Activated T-cell treated with anti-CD3 and anti-CD28 coated beads for 1 hour (primary cell): ENCODE results near the gene ADK.
"Not testable (repeated sequence)": the region's sequence is repeated elsewhere in the genome, so short reads cannot be mapped to it uniquely, and the experiment has no call there.

ENCODE experiments used
- DNase-seq: peaks from one replicate; pipeline ENCODE4 v3.0.0-alpha.2; 2020; ENCODE audit warnings: low read depth

Gene ADK

DNA sequence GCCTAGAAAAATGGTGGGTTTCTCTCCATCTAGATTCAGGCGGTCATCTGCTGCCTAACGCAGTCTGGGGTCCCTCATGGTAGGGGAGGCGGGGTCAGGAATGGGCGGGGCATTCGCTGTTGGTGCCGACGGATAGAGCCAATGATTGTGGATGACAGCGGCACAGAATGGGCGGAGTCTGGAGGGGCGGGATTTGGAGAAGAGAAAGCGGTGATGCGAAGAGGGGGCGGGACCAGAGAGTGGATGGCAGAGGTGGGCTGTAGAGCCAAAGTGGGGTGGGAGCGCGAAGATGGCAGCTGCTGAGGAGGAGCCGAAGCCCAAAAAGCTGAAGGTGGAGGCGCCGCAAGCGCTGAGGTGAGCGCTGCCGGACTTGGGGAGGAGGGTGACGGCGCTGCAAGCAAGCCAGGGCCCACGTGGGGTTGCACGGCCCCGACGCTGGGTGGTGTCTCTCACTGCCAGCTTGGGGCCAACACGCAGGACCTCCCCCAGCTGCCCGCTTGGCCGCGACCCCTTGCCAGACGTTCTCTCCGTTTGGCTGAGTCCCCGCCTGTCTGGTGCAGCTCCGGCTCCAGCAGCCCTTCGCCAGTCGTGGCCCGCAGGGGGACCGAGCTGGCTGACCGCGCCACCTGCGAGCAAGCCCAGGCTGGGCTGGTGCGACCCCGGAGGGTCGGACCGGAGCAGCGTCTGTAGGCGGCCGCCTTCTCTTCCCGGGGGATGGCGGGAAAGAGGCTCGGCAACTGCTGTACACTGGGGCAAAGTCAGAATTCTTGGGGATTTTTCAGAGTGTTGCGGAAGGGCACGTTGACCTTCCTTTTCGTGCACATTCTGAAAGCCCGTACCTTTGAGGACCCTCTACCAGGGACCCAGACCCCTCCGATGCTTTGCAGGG lies at the start of gene ADK:
Gene ADK (plus strand): TSS at position 232 of the 889 bp plus-strand sequence. CDS start 58 bp downstream, at position 290.
- peak; percentile 100 for DNase-seq

DNA sequence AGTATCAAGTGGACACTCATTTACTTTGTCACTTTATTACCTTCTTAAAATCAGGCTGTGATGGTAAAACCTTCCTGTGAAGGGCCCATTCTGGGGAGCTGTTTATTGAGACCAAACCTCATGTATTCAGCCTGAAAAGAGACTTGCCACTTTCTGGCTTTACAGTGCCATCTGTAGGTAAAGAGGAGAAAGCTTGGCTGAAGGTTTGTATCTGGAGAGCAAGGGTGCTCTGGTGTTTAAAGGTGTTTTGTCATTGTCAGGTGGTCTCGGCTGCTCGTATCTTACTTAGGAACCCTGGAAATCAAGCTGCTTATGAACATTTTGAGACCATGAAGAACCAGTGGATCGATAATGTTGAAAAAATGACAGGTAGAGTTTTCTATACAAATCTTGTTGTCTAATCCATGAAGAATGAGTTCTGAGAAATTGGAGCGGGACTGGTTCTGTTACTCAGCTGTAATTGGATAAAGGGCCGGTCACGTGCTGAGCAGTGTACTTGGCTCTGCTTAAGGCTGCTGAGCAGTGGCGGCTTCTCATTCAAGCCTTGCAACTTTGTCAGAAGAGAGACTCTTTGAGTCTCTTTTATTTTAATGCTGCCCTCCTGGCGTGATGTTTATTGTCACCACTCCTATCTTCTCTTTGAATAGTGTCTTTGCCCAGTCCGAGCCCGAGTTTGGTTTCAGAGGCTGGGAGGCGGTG lies 47.3 kb upstream of the ADK start:
- DNase-seq = no peak

DNA sequence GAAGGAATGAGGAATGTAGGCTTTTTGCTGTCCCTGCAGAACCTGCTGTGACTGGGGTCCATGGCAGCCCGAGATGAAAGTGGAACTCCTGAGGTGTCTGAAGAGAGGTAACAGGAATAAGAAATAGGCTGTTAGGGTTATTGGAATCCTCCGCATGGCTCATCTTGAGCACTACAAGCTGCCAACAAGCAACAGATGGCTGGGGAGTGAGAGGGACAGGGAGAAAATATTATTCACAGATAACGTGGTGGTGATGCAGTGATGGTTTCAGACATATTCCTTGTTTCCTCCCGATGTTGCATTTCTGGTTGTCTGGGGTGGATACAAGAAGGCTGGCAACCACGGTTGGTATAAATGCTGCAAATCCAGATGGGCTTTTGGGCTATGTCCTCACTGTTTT lies 46.5 kb upstream of the ADK start:
- DNase-seq = no peak

DNA sequence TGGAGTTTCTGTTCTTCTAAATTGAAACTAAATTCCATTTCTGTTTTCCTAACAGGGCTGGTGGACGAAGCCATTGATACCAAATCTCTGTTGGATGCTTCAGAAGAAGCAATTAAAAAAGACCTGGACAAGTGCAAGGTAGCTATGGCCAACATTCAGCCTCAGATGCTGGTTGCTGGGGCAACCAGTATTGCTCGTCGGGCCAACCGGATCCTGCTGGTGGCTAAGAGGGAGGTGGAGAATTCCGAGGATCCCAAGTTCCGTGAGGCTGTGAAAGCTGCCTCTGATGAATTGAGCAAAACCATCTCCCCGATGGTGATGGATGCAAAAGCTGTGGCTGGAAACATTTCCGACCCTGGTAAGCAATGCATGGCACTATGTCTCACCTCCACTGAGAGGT lies 46.0 kb upstream of the ADK start:
- DNase-seq = no peak

DNA sequence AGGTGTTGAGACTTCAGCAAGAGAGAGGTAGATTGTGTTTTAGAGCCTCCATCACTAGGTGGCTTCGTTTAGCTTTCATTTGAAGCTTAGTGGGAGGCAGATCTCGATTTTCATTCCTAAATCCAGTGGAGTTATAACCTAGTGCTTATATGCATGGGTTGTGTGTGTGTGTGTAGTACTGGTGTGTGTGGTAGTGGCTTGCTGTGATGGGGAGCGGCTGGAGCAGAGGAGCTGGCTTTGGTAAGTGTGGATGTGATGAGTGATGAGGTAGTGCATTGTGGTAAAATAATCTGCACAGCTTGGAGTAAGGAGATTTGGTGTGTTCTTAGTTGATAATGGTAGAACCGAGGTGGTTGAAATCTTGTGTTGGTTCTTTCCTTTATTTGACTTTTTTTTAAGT lies 43.6 kb upstream of the ADK start:
- DNase-seq = no peak

DNA sequence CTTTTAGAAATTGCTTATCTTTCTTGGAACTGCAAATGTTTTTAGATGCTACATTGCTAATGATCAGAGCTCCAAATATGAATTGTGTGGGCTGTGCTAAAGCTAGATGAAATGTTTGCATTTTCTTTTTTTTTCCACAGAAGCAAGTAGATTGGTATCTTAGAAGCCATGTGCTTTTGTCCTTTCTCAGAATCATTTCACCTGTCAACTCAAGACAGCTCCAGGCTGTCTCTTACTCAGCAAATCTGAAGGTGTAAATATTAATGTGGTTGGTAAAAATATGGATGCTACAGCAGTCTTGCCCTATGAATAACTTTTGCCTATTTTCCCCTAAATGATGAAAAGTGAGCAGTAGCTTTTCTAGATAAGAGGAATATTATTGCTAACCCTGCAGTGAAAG lies 41.6 kb upstream of the ADK start:
- DNase-seq = no peak

DNA sequence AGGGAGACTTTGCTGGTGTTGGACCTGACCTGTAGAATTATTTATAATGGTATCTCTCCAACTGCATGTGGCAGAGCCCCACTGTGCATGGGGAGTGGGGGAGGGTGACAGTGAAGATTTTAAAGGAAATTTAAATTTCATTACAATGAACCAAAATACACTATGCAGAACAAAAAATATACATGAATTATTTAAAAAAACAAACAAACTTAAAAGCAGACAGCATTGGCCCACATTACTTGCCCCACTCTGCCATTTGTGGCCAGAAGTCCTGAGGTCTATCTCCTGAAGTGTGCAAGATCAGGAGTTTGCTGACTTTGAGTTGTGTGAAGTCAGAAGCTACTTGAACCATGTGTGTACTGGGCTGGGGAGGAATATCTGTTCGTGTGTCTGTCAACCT lies 40.9 kb upstream of the ADK start:
- no peak for DNase-seq

DNA sequence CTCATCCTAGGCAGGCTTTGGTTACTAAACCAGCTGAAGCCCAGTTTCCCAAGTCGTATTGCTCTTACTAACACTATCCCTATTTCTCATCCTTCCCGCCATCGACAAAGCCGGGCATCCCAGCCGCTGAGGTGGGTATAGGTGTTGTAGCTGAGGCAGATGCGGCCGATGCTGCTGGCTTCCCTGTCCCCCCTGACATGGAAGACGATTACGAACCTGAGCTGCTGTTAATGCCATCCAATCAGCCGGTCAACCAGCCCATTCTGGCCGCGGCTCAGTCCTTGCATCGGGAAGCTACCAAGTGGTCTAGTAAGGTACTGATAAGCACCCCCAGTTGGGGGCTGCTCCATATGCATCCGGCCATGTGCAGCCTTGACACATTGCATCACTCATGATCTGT lies 39.2 kb upstream of the ADK start:
- DNase-seq = no peak

DNA sequence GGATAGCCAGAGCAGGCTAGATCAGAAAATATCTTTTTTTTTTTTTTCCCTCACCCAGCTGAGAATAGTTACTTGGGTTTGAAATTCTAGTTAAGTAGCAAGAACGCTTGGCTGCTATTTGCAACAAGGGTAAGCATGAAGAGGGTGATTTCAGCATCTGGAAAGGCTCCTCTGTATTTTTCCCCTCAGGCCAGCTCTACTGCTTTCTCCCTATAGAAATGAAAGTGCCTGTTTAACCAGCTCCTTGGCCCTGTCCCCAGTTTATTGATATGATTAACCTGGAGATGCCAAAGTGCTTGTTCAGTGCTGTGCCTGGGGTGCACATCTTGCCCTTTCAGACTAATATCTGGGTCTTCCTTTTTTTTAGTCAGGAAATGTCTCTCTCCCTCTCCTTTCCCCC lies 37.5 kb upstream of the ADK start:
- DNase-seq = no peak

DNA sequence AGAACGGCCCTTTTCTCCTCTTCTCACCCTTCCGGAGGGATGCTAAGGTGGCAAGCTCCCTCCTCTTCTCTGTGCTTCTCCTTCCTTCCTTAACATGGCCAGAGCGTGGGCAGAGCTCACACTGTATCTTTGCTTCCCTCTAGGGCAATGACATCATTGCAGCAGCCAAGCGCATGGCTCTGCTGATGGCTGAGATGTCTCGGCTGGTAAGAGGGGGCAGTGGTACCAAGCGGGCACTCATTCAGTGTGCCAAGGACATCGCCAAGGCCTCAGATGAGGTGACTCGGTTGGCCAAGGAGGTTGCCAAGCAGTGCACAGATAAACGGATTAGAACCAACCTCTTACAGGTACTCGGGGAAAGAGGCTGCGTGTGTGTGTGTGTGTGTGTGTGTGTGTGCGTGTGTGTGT lies 37.0 kb upstream of the ADK start:
- DNase-seq = no peak

DNA sequence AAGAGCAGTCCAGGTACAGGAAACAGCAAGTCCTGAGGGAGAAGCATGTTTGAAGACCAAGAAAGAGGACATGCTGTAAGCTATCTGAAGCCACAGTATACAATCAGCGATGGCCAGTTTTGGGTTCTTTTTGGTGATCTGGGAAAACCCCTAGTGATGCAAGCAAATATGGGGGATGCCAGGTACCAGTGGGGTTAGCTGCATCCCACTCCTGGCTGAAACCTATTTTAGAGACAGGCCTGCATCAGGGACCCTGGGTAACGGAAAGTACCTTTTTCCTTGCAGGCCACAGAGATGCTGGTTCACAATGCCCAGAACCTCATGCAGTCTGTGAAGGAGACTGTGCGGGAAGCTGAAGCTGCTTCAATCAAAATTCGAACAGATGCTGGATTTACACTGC lies 33.3 kb upstream of the ADK start:
- DNase-seq = no peak

DNA sequence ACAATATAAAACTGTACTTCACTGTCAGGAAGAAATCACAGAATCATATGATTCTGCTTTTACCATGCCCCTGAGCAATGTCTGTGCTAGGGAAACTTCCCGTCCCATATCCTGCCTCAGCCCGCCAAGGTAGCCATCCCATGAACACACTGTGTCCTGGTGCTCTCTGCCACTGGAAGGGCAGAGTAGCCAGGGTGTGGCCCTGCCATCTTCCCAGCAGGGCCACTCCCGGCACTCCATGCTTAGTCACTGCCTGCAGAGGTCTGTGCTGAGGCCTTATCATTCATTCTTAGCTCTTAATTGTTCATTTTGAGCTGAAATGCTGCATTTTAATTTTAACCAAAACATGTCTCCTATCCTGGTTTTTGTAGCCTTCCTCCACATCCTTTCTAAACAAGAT lies 32.2 kb upstream of the ADK start:
- no peak for DNase-seq

DNA sequence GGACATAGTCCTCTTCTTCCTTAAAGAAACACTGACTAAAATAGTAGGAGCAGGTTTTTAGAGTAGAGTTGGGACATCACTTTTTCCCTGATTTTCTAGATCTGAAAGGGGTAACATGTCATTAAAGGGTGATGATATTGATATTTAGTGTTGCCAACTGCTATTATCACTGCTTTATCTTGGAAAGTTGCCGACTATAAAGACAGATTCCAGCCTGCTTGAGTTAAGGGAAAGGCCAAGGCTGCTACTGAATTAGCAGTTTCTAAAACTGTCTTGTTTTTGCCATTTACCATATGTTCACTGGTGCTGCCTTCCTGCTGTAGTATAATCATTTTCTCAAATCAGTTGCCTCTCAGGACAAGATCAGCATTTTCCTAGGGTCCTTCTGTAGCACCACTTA lies 30.1 kb upstream of the ADK start:
- no peak for DNase-seq

DNA sequence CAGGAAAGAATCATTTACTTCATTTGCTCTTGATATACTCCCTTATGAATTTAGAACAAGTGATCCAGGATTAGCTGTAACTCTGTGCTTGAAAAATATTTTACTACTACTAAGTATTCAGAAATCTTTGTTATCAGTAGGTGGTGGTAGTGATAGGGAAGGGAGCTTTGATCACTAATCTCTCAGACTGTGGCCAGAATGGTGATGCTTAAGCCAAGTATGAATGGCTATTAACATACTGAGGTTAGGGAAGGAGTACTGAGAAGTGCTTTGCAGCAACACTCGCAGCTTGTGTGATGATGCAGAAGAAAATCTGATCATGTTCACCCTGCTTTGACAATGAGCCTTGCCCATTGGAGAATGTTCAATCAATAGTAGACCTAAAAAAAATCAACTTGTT lies 29.7 kb upstream of the ADK start:
- no peak for DNase-seq

DNA sequence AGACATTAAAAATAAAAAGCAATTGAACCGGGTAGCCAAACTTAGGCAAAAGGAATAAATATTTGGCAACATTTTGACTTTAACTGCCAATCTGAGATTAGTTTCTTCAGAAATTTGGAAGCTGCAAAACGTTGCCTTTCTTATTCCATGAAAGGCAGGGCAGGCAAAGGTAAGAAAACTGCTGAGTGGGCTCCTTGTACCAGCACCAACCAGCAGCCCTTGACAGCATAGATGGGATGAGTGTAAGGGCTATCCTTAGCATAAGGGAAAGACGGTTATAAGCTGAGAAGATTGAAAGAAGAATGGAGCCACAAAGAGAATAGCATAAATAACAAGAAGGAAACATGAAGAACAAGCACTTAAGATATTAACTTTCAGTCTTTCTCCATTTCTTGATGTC lies 29.0 kb upstream of the ADK start:
- DNase-seq = no peak

DNA sequence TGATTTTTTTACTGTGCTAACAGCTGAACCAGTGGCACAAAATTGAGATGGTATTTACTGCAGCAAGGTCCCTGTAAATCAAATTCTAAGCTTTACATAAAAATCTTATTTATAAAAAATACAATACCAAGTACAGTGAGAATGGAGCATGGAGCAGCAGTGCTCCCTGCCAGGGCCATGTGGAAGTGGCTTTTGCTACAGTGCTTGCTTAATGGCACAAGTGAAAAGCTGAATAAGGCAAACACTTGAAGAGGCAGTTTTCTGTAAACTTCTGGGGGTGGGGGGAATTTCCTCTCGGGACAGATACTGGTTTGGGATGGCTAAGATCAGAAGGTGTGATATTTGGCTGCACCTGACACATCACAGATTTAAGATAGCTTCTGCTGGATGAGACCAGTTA lies 27.9 kb upstream of the ADK start:
- no peak for DNase-seq

DNA sequence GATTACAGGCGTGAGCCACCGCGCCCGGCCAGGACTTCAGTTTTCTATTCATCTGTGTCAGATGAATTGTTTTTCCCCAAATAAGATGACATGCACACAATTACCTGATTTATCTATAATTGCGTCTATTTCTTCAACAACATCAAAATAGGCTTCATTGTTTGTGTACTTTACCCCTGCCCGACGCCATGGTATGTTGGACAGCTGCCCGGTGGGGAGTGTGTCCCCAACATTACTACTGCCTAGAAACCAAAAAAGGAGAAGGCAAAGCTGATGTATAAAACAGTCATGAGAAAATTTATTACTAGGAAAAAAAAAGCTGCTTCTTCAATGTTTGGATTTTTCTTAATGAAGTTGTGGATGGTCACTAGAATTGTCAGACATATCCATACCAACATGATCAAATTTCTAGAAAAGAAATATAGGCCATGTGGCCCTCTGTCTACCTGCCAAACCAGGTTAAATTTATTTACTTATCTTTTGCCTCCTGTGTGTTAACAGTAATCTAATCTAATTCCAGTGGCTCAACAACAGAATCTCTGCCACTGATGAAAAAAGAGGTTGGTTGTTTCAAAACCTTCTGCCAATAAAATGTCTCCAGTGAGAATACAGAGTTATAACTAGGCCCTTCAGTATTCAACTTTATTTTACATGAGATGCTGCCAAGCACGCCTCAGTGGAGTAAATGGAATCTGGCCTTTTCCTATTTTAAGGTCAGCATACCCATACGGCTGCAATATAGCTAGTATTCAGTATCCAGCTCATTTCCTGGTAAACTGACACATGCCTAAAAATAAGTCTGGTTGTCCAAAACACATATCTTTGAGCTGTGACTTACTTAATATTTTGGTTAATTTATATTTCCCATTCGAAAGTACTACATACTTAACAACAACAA lies 16.8 kb upstream of the ADK start:
- no peak for DNase-seq

DNA sequence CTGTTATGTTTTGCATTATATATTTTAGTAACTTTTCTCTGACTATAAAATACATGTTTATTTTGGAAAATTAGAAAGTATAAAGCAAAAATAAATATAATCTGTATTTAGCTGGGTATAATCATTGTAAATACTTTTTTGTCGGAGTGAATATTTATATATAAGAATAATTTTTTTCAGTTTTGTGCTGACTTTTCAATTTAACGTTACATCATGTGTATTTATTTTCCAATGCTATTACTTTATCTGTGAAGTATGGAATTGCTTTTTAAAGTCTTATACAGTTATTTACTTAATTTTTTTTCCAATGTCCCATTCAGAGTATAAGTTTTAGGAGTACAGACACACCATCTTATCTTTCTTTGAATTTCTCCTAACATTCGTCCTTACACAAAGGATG lies 15.6 kb upstream of the ADK start:
- DNase-seq = no peak

DNA sequence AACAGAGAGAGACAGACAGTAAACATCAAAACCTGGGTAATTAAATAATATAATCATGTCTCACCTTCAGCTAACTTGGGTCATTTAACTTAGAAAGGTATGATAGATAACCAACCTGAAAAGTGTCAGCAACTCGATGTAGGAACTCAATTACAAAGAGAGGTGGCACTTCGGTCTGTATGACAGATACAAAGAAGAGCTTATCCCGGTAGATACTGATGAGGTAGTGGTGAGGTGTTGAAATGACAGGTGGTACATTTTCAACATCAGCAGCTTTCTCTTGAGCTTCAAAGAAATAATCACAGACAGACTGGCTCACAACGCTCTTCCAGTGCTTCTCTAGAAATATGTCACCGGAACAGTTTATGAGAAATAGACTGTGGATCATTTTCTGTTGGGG lies 13.0 kb upstream of the ADK start:
- DNase-seq = no peak

DNA sequence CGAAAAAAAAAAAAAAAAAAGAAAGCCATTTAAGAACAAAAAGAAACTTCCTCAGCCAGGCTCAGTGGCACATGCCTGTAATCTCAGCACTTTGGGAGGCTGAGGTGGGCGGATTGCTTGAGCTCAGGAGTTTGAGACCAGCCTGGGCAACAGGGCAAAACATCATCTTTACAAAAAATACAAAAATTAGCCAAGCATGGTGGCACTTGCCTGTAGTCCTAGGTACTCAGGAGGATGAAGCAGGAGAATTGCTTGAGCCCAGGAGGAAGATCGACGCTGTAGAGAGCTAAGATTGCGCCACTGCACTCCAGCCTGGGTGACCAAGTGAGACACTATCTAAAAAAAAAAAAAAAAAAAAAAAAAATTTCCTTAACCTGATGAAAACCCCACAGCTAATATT lies 12.4 kb upstream of the ADK start:
- not testable (repeated sequence) for DNase-seq

DNA sequence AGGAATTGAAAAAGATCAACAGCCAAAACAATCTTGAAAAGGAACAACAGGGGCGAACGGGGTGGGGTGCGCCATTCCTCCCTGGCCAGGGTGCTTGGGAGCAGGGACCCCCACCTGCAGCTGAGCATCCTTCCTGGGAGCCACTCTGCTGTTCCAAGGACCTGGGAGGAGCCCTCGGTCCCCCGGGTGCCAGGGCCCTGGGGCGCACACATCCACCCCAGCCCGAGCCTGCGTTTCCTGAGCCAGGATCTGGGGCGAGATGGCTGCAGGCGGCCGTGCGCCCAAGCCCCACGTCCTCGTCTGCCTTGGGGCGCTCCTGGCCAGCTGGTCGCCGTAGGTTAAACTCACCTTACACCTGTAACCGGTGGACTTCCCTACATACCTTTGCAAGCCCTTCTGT lies 11.0 kb upstream of the ADK start:
- DNase-seq = no peak

DNA sequence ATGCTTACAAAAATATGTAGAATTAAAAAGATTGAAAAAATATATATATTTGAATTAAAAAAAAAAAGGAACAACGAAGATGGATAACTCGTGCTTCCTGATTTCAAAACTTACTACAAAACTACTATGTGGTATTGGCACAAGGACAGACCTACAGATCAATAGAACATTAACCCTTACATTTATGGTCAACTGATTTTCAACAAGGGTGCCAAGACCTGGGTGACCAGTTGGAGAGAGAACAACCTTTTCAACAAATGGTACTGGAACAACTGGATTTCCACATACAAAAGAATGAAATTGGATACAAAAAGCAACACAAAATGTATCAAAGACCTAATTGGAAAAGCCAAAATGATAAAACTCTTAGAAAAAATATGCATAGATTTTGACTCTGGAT lies 10.5 kb upstream of the ADK start:
- DNase-seq = no peak

DNA sequence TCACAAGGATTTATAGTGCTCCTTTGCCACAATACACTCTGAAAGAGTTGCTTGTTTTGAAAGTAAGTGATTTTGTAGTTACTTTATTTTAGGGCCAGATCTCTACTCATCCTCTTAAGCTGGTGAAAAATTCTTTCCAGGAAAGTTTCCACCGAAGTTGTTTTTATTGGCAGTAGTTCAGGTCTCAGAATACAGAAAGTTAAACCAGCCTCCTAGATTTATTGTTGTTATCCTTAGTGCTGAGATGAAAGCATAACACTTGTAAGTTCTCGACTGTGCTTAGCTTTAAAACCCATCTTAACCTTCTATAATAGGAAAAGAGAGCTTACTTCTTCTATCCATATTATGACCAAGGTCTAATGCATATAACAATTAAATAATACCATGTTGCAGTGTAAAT lies 5.9 kb upstream of the ADK start:
- DNase-seq = no peak
